Mesenchymal stem cell (in vitro differentiated cells and primary cell): ENCODE data around the gene SPSB1.

Experiments used
- DNase-seq: peaks from one replicate; pipeline ENCODE4 v3.0.0-alpha.2; 2013
- H2AFZ ChIP-seq: one replicate; pipeline ENCODE4 v1.6.1; 2013; ENCODE audit warnings: low read depth, mild to moderate bottlenecking, control low read depth, inconsistent platforms, low read length, moderate library complexity
- H2AK5ac ChIP-seq: 2 replicates; pipeline ENCODE4 v1.6.1; 2013; ENCODE audit warnings: low read length, moderate library complexity, mild to moderate bottlenecking, inconsistent platforms; ENCODE audit not compliant: severe bottlenecking
- H2BK120ac ChIP-seq: one replicate; pipeline ENCODE4 v1.6.1; 2013; ENCODE audit warnings: low read depth, mild to moderate bottlenecking, inconsistent platforms, low read length, moderate library complexity
- H2BK12ac ChIP-seq, 2 experiments: one replicate each; pipeline ENCODE4 v1.6.1; 2013; ENCODE audit warnings: inconsistent platforms in 2 of 2, low read length in 2 of 2, mild to moderate bottlenecking in 2 of 2, moderate library complexity in 2 of 2, control low read depth in 1 of 2
- H2BK15ac ChIP-seq: one replicate; pipeline ENCODE4 v1.6.1; 2013; ENCODE audit warnings: mild to moderate bottlenecking, low read depth, inconsistent platforms; ENCODE audit not compliant: poor library complexity, severe bottlenecking
- H2BK5ac ChIP-seq: 2 replicates; pipeline ENCODE4 v1.6.1; 2013; ENCODE audit warnings: low read depth, mild to moderate bottlenecking, low read length, control low read depth, inconsistent platforms; ENCODE audit not compliant: poor library complexity, severe bottlenecking
- H3K14ac ChIP-seq, 2 experiments: one replicate each; pipeline ENCODE4 v1.6.1; 2013; ENCODE audit warnings: inconsistent platforms in 2 of 2, low read length in 2 of 2, control low read depth in 1 of 2, mild to moderate bottlenecking in 1 of 2, moderate library complexity in 1 of 2
- H3K18ac ChIP-seq, 2 experiments: one replicate each; pipeline ENCODE4 v1.6.1; 2013; ENCODE audit warnings: inconsistent platforms in 2 of 2, low read length in 2 of 2, control low read depth in 1 of 2, low read depth in 1 of 2, mild to moderate bottlenecking in 1 of 2
- H3K23ac ChIP-seq, 2 experiments: one replicate each; pipeline ENCODE4 v1.6.1; 2013; ENCODE audit warnings: inconsistent platforms in 2 of 2, low read length in 2 of 2, mild to moderate bottlenecking in 2 of 2, moderate library complexity in 2 of 2, control low read depth in 1 of 2
- H3K27ac ChIP-seq: 2 replicates; pipeline ENCODE4 v1.5.1; 2013; ENCODE audit warnings: mild to moderate bottlenecking, moderate library complexity, low read length, control low read depth, inconsistent platforms; ENCODE audit not compliant: poor library complexity, severe bottlenecking
- H3K27me3 ChIP-seq, 2 experiments: 2 replicates each; pipeline versions ENCODE4 v1.6.1 to v1.7.0; 2013; ENCODE audit warnings: low read length in 2 of 2, mild to moderate bottlenecking in 2 of 2, moderate library complexity in 2 of 2, control low read depth in 1 of 2, inconsistent platforms in 1 of 2; ENCODE audit not compliant: control insufficient read depth in 1 of 2, insufficient read depth in 1 of 2
- H3K36me3 ChIP-seq, 2 experiments: 2 replicates each; pipeline versions ENCODE4 v1.6.1 to v1.7.0; 2013; ENCODE audit warnings: low read length in 2 of 2, control low read depth in 1 of 2, inconsistent platforms in 1 of 2, low read depth in 1 of 2, mild to moderate bottlenecking in 1 of 2; ENCODE audit not compliant: insufficient read depth in 2 of 2, control insufficient read depth in 1 of 2
- H3K4ac ChIP-seq, 2 experiments: one replicate each; pipeline ENCODE4 v1.6.1; 2013; ENCODE audit warnings: inconsistent platforms in 2 of 2, low read length in 2 of 2, mild to moderate bottlenecking in 2 of 2, moderate library complexity in 2 of 2, control low read depth in 1 of 2, low read depth in 1 of 2
- H3K4me1 ChIP-seq: 2 replicates; pipeline ENCODE4 v1.6.1; 2013; ENCODE audit warnings: low read depth, low read length, control low read depth; ENCODE audit not compliant: control insufficient read depth, insufficient read depth
- H3K4me2 ChIP-seq: 2 replicates; pipeline ENCODE4 v1.6.1; 2013; ENCODE audit warnings: low read length, mild to moderate bottlenecking, inconsistent platforms; ENCODE audit not compliant: poor library complexity, severe bottlenecking
- H3K4me3 ChIP-seq, 2 experiments: 2 replicates each; pipeline versions ENCODE4 v1.5.1 to v1.7.0; 2013; ENCODE audit warnings: low read length in 2 of 2, mild to moderate bottlenecking in 2 of 2, control low read depth in 1 of 2, low read depth in 1 of 2; ENCODE audit not compliant: insufficient read depth in 1 of 2
- H3K79me1 ChIP-seq: replicated peaks from 2 replicates; pipeline ENCODE4 v1.6.1; 2013; ENCODE audit warnings: mild to moderate bottlenecking, control low read depth, low read length, inconsistent platforms; ENCODE audit not compliant: poor library complexity, severe bottlenecking
- H3K9ac ChIP-seq: 2 replicates; pipeline ENCODE4 v1.7.0; 2013; ENCODE audit warnings: mild to moderate bottlenecking, low read length, moderate library complexity
- H3K9me3 ChIP-seq: 2 replicates; pipeline ENCODE4 v1.7.0; 2013; ENCODE audit warnings: mild to moderate bottlenecking, low read length; ENCODE audit not compliant: control insufficient read depth
- H4K8ac ChIP-seq: one replicate; pipeline ENCODE4 v1.6.1; 2013; ENCODE audit warnings: inconsistent platforms, mild to moderate bottlenecking, low read length, moderate library complexity
- H4K91ac ChIP-seq: one replicate; pipeline ENCODE4 v1.6.1; 2013; ENCODE audit warnings: mild to moderate bottlenecking, low read length, inconsistent platforms
- WGBS: methylation state at CpG from one replicate; pipeline ENCODE4 v1.1.7; 2013; ENCODE audit warnings: mixed read lengths; 5-methylcytosine and 5-hydroxymethylcytosine counted together

SPSB1 gene

DNA sequence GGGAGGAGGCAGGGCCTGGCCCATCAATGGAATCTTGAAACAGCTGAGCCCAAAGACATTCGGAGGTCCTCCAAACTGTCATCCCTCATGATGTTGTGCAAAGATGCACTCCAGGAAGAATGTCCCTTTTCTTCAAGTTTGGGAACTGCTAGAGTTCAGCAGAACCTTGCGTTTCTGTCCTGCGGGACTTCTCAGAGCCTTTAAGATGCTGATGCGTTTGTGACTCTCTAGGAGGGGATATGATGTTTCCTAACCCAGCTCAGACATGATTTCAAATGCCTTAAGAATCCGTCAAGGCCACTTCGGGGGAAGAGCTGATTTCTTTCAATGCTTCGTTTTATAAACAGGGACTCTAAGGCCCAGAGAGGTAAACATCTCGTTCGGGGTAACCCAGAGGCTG is 35.5 kb downstream of the SPSB1 start:
- Histone ChIP-seq H3K14ac (no peak overlapping the region), H2BK120ac (no peak overlapping the region), H3K27me3 (no peaks in the 10 kb centered on the region), H3K23ac (no peak overlapping the region), H3K9me3 (no peaks in the 10 kb centered on the region), H2AFZ (no peak overlapping the region), H4K8ac (no peak overlapping the region), H3K36me3 (peaks cover 37 to 41% of the 10 kb centered on the region in 2 experiments), H3K9ac (no peak overlapping the region), H3K4me1 (peaks cover 53% of the 10 kb centered on the region), H2BK5ac (no peak overlapping the region), H4K91ac (no peak overlapping the region), H3K18ac (peak overlapping the region in 1 of 2 experiments; percentile 29), H2BK12ac (no peak overlapping the region), H3K27ac (no peak overlapping the region), H3K4me2 (no peak overlapping the region), H3K79me1 (peaks cover 18% of the 10 kb centered on the region), H2BK15ac (no peak overlapping the region), H2AK5ac (no peak overlapping the region), H3K4ac (no peak overlapping the region), H3K4me3 (no peak overlapping the region)
- 95% methylated on average over 9 of the region's 9 CpGs for WGBS
- DNase-seq: no peak

DNA sequence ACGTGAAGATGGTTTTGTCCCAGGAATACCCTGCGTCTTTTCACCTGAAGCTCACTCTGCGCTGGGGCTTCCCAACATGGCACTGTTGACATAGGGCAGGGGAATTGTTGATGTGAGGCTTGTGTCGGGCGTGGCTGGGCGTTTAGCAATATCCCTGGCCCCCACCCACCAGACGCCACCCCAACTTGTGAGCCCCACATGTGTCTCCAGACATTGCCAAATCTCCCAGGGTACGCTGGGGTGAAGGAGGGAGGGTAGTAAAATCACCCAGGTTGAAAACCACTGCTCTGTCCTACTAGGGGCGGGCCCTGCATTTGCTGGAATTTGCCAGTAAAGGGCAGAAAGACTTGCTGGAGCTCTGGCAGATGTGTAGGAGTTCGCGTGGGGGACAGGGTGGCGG is 36.0 kb downstream of the SPSB1 start:
- peaks cover 21% of the 10 kb centered on the region for H3K79me1 ChIP-seq
- H4K91ac ChIP-seq: no peak overlapping the region
- no peak overlapping the region for H3K4me2 ChIP-seq
- no peak overlapping the region for H3K18ac ChIP-seq
- no peak overlapping the region for H3K27ac ChIP-seq
- peaks cover 34 to 39% of the 10 kb centered on the region in 2 experiments for H3K36me3 ChIP-seq
- H3K23ac ChIP-seq: no peak overlapping the region
- no peak overlapping the region for H3K4me3 ChIP-seq
- no peak overlapping the region for H4K8ac ChIP-seq
- WGBS: 93% methylated on average over 8 of the region's 12 CpGs
- no peak overlapping the region for H3K14ac ChIP-seq
- no peak overlapping the region for H3K4ac ChIP-seq
- no peak overlapping the region for H2AFZ ChIP-seq
- no peak for DNase-seq
- peaks cover 49% of the 10 kb centered on the region for H3K4me1 ChIP-seq
- H2BK5ac ChIP-seq: no peak overlapping the region
- H2BK12ac ChIP-seq: no peak overlapping the region
- H3K27me3 ChIP-seq: no peaks in the 10 kb centered on the region
- H3K9me3 ChIP-seq: no peaks in the 10 kb centered on the region
- no peak overlapping the region for H3K9ac ChIP-seq
- H2BK15ac ChIP-seq: no peak overlapping the region
- H2BK120ac ChIP-seq: no peak overlapping the region
- no peak overlapping the region for H2AK5ac ChIP-seq

DNA sequence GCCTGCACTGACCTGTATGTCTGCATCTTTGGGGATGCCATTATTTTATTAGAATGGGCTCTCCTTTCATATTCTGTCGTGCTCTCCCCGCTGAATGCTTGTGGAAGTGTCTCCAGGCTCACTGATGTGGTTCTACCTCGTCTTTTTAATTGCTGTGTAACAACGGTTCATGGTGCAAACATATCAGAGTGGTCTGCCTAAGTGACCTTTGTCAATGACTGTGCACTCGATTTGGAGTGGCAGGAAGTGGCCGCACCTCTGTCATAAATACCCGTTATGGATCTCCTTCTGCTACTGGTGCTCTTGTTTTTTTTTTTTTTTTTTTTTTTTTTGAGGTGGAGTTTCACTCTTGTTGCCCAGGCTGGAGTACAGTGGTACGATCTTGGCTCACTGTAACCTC is 38.3 kb downstream of the SPSB1 start:
- no peak for DNase-seq
- Histone ChIP-seq H3K4me1 (peaks cover 34% of the 10 kb centered on the region), H3K9me3 (no peaks in the 10 kb centered on the region), H3K27me3 (no peaks in the 10 kb centered on the region), H2AK5ac (no peak overlapping the region), H3K27ac (no peak overlapping the region), H3K18ac (no peak overlapping the region), H2BK15ac (no peak overlapping the region), H3K4me3 (no peak overlapping the region), H3K79me1 (peaks cover 16% of the 10 kb centered on the region), H3K36me3 (peaks cover 19 to 31% of the 10 kb centered on the region in 2 experiments), H3K23ac (no peak overlapping the region), H2BK12ac (no peak overlapping the region), H2BK5ac (no peak overlapping the region), H4K91ac (no peak overlapping the region), H3K9ac (no peak overlapping the region), H2BK120ac (no peak overlapping the region), H3K4ac (no peak overlapping the region), H4K8ac (no peak overlapping the region), H3K4me2 (no peak overlapping the region), H3K14ac (no peak overlapping the region), H2AFZ (no peak overlapping the region)
- WGBS: 71% methylated on average over 8 of the region's 8 CpGs

DNA sequence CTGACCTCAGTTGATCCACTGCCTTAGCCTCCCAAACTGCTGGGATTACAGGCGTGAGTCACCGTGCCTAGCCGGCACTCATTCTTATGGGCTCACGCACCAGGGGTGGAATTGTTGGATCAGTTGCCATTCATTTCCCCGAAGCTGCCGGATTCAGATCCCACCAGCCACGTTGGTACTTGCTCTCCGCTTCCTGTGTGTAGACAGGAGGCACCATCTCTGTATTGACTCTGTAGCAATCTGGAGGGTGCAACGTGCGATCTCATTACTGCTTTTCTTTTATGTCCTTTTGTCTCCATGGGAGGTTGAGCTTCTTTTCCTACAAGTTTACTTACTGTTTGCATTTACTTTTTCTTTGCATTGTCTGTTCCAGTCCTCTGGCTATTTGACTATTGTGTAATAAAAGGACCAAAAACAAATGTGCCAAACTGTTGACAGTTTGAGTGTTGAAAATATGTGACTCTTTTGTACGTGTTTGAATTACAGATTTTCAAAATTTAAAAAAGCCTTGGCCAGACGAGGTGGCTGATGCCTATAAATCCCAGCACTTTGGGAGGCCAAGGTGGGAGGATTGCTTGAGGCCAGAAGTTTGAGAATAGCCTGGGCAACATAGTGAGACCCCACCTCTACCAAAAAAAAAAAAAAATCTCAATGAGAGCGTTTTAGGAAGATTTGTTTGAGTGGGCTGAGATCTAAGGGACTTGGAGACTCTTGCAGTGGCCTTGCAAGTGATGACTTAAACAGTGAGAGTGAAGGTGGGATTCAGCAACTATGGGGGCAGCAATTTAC is 39.1 kb downstream of the SPSB1 start:
- no peak overlapping the region for H3K27ac ChIP-seq
- no peak overlapping the region for H2AK5ac ChIP-seq
- no peak overlapping the region for H4K91ac ChIP-seq
- no peaks in the 10 kb centered on the region for H3K27me3 ChIP-seq
- H3K23ac ChIP-seq: no peak overlapping the region
- H3K36me3 ChIP-seq: peaks cover 23 to 36% of the 10 kb centered on the region in 2 experiments
- no peak overlapping the region for H3K18ac ChIP-seq
- H3K4me3 ChIP-seq: no peak overlapping the region
- H3K14ac ChIP-seq: no peak overlapping the region
- no peak for DNase-seq
- H3K9ac ChIP-seq: no peak overlapping the region
- no peaks in the 10 kb centered on the region for H3K9me3 ChIP-seq
- H3K4me1 ChIP-seq: peaks cover 29% of the 10 kb centered on the region
- peak overlapping the region in 1 of 2 experiments; percentile 26 for H2BK12ac ChIP-seq
- no peak overlapping the region for H3K4me2 ChIP-seq
- WGBS: 89% methylated on average over 13 of the region's 13 CpGs
- H3K79me1 ChIP-seq: peaks cover 16% of the 10 kb centered on the region
- no peak overlapping the region for H3K4ac ChIP-seq
- no peak overlapping the region for H2BK120ac ChIP-seq
- H2BK5ac ChIP-seq: no peak overlapping the region
- H4K8ac ChIP-seq: no peak overlapping the region
- no peak overlapping the region for H2AFZ ChIP-seq
- no peak overlapping the region for H2BK15ac ChIP-seq
